Endothelial cell of umbilical vein (primary cell): ENCODE measurements around the gene CD300H.

Source experiments
- EZH2 ChIP-seq: IDR thresholded peaks from 2 replicates; pipeline ENCODE4 v1.6.1; 2012; ENCODE audit warnings: borderline replicate concordance, low read depth, mild to moderate bottlenecking, moderate library complexity, low read length, inconsistent platforms; ENCODE audit not compliant: severe bottlenecking
- JUN ChIP-seq: IDR thresholded peaks from 2 replicates; pipeline ENCODE4 v1.6.1; 2011; ENCODE audit warnings: borderline replicate concordance, low read depth; ENCODE audit not compliant: insufficient read length, insufficient read depth
- MYC ChIP-seq: IDR thresholded peaks from one replicate; pipeline ENCODE4 v1.6.1; 2011; ENCODE audit warnings: mild to moderate bottlenecking, low read depth, low read length
- POLR2A ChIP-seq: IDR thresholded peaks from 2 replicates; pipeline ENCODE4 v1.6.1; 2012; ENCODE audit warnings: low read depth, mild to moderate bottlenecking, control low read depth, low read length
- POLR2AphosphoS5 ChIP-seq: IDR thresholded peaks from 2 replicates; pipeline ENCODE4 v1.6.1; 2012; ENCODE audit warnings: low read depth, mild to moderate bottlenecking, control low read depth, low read length, moderate library complexity; ENCODE audit not compliant: insufficient read depth
- TF ChIP-seq, protein P1 (sequence below), 2 donors: IDR thresholded peaks; 1 replicate in 1 of 2; 2 replicates in 1 of 2; pipeline ENCODE4 v1.5.1; 2011; ENCODE audit warnings: low read length in 2 of 2, mild to moderate bottlenecking in 2 of 2, moderate library complexity in 2 of 2, control low read depth in 1 of 2, inconsistent platforms in 1 of 2, low read depth in 1 of 2; ENCODE audit not compliant: insufficient read depth in 1 of 2; ENCODE audit errors: extremely low read depth in 1 of 2
- TF ChIP-seq, protein P2 (sequence below): IDR thresholded peaks from 2 replicates; pipeline ENCODE4 v1.6.1; 2011; ENCODE audit not compliant: insufficient read depth, insufficient read length

DNA sequence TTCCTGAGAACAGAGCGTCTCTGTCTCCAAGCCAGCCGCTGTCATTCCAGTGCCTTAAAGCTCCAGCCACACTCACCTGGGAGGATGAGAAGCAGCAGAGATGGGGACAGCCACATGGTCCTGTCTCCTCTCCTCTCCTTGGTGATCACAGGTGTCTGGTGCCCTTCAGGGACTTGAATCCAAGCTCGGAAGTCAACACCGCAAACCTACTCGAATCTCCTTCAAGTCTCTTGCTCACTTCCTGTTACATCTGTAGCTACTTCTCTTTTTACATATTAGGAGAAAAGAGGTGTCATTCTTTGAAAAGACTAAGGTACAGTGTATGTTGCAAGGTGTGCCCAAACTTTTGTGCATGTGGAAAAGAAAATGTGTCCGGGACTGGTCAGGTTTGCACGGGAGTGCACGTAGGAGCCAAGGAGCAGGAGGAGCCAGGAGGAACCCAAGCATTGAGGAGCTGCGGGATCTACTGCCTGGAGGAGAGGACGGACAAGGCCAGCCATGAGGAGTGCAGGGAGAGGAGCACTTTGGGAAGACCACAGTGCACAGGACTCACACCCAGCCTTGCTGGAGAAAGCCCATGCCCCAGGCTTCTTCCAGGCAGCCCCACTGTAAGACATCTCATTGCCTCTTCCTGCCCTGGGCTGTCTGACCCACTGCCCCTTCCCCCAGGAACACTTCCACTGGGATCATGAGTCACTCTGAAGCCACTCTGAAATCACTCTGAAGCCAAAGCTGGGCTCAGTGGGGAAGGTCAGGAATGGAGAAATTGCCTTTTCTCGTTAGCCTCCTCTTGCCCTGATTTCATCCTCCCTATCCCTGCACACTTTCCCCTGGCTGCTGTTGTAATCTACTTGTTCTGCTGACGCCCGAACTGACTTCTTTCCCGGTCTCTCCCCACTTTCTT lies 25.0 kb upstream of the CD300H start, which contains the start of gene CD300LD:
- TF ChIP-seq MYC, result no peak
- TF ChIP-seq POLR2A, result no peak
- TF ChIP-seq, protein P1, sequence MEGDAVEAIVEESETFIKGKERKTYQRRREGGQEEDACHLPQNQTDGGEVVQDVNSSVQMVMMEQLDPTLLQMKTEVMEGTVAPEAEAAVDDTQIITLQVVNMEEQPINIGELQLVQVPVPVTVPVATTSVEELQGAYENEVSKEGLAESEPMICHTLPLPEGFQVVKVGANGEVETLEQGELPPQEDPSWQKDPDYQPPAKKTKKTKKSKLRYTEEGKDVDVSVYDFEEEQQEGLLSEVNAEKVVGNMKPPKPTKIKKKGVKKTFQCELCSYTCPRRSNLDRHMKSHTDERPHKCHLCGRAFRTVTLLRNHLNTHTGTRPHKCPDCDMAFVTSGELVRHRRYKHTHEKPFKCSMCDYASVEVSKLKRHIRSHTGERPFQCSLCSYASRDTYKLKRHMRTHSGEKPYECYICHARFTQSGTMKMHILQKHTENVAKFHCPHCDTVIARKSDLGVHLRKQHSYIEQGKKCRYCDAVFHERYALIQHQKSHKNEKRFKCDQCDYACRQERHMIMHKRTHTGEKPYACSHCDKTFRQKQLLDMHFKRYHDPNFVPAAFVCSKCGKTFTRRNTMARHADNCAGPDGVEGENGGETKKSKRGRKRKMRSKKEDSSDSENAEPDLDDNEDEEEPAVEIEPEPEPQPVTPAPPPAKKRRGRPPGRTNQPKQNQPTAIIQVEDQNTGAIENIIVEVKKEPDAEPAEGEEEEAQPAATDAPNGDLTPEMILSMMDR (IDR thresholded peaks at IDR 0.05; ENCODE audit: extremely low read depth in 1 of 2, insufficient read depth in 1 of 2, low read depth in 1 of 2, low read length in 2 of 2), result no peak
- TF ChIP-seq EZH2, result no peak
- TF ChIP-seq POLR2AphosphoS5, result no peak
- TF ChIP-seq JUN, result no peak
- TF ChIP-seq, protein P2, sequence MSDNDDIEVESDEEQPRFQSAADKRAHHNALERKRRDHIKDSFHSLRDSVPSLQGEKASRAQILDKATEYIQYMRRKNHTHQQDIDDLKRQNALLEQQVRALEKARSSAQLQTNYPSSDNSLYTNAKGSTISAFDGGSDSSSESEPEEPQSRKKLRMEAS, result no peak
